GM19025 (cell line): ENCODE data around the gene NOS1AP.

Experiments used
- ATAC-seq: cut with Tn5 transposase; IDR thresholded peaks from one replicate; pipeline ENCODE4 v1.9.1; 2021; ENCODE audit warnings: mild to moderate bottlenecking, low read depth, moderate library complexity; ENCODE audit not compliant: unreplicated experiment

NOS1AP gene

GRCh38 chr1:162388083-162388594, 318.6 kb downstream of the NOS1AP start:
- ATAC-seq: no peak

DNA sequence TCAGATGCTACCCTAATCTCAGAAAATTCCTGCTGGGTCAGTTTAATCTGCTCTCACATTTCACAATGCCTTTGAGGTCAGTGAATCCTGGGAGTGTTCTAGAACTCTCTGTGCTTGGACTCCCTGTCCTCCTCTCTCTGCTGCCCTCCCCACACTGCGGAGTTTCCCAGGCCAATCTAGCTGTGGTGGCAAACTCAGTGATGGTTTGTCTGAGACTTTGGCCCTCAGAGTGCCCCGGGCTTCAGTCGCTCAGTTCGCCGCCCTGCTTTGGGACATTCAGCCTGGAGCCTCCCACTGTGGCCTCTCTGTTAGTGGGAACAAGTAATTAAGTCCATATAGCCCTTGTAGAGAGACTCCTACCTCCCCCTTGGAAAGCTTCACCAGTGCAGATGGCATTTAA, 319.1 kb downstream of the NOS1AP start:
- ATAC-seq: no peak

- ATAC-seq: no peak
Measured at GRCh38 chr1:162389021-162389818, 319.7 kb downstream of the NOS1AP start.

- no peak for ATAC-seq
Measured at GRCh38 chr1:162389971-162390370, 320.5 kb downstream of the NOS1AP start.

- no peak for ATAC-seq
Measured at GRCh38 chr1:162390396-162391185, 321.1 kb downstream of the NOS1AP start.

- no peak for ATAC-seq
Measured at GRCh38 chr1:162391790-162392563, 322.5 kb downstream of the NOS1AP start.

DNA sequence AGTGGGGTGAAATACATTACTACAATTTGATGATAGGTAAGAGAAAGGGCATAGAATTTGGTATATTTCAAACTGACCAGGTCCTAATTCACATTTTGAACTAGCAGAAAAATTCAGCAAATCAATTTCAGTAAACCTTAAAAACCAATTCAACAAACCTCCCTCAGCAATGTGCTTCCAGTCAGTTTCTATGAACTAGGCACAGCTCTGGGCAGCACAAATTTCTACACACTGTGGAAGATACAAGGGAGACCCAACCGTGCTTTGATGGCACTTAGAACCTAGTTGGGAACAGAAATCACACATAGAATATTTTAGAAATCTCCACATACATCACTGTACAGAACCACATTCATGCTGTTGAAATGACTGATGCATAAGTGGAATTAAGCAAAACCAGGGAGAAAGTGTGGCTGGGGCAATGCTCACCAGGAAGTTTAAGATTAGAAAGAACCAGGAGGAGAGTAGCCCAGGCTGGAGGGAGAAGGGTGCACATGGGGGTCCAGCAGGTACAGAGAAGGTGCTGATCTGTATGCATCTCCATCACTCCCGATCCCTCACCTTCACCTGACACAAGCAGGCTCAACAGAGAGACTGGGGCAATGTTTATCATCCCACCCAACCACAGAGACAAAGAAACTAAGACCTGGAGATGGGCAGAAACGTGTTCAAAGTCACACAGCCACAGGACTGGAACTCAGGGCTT, 326.9 kb downstream of the NOS1AP start:
- no peak for ATAC-seq

DNA sequence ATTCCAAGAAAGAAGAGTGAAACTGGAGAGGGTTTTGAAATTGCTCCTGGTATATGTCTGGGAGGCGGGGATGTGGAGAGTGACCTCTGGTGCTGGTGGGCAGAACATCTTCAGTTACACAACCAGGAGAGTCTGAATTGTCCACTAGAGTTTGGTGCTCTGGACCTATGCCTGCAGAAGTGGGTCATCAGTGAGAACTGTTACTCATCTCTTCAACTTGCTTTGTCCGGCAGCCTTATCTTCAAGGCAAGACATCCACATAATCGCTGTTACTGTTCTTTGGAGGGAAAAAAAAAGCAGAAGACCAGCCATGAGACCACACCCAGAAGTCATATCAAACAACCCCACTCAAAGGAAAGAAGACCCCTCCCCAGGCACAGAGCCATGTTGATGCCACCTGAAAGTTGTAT, 327.6 kb downstream of the NOS1AP start:
- ATAC-seq: no peak

- no peak for ATAC-seq
Measured at GRCh38 chr1:162397943-162398560, 328.6 kb downstream of the NOS1AP start.

DNA sequence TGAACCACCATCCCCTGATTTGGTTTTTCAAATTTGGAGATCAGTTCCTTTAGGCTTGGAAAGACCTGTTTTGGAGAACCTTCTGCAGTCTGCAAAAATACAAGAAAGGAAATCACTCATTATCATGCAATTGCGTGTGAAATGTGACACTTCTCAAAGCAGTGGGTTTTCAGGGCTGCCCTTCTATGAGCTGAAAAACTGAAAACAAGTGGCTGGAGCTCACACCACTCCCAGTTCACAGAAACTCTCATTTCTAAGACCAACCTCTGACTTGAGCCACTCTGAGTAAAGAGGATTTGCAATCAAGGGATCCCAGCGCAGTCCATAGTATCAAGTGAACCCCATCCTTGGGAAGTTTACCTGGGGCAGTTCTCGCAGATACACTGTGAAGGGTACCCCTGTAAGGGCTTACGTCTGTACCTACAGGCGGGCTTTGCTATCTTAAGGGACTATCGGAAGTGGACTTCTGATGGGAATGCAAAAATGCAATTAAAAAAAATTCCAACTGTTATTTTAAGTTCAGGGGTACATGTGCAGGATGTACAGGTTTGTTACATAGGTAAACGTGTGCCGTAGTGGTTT, 329.6 kb downstream of the NOS1AP start:
- no peak for ATAC-seq

- ATAC-seq: no peak
Measured at GRCh38 chr1:162400790-162401355, 331.4 kb downstream of the NOS1AP start.

GRCh38 chr1:162404550-162405160, 335.2 kb downstream of the NOS1AP start:
- ATAC-seq: no peak

DNA sequence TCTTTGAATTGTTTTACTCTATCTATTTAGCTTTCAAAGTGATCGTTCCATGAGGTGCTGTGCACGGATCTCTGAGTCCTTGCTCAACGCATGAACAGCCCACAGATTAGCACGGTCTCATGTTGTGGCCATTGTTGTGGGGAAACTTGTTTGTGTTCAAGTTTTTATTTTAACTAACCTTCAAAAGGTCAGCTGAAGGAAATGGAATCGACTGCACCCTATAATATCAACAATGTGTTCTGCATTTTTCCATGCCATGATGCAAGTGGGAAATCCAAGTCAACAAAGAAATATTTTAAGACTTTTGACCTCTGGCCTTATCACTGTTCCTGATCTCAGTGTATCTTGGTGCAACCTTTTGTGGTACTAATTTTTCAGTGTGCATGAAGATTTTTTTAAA, 336.3 kb downstream of the NOS1AP start:
- ATAC-seq: no peak

DNA sequence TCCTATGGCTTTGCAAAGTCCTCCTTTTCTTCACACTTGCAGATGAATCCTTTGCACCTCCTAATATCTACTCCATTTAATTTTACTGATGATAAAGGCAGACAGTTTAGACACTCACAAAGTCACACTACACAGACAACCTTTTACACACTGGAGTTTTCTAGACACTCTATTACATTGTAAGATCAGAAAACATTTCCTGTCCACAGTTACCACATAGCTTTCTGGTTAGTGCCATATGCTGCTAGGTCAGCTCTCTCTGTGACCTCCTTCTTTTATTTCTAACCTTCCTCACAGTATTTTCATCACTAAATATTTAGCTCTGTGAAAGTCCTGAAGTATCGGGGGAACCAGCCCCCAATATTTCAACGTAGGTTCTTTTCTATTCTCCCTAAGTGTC, 337.3 kb downstream of the NOS1AP start:
- ATAC-seq: no peak

DNA sequence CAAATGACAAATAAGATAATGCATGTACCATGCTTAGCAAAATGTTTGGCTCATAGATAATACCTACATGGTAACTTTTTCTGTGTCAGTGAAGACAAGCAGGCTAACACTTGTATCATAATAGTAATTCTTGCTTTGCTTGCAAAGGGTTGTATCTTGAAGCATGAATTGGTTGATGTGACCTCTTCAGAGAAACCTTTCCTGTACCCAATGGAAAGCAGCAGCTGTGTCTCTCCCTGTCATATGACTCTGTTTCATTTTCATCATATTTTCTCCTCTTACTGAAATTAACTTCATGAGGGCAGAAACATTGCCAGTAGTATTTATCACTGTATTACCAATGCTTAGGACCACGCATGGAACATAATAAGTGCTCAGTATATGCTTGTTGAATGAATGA, 338.0 kb downstream of the NOS1AP start:
- no peak for ATAC-seq

DNA sequence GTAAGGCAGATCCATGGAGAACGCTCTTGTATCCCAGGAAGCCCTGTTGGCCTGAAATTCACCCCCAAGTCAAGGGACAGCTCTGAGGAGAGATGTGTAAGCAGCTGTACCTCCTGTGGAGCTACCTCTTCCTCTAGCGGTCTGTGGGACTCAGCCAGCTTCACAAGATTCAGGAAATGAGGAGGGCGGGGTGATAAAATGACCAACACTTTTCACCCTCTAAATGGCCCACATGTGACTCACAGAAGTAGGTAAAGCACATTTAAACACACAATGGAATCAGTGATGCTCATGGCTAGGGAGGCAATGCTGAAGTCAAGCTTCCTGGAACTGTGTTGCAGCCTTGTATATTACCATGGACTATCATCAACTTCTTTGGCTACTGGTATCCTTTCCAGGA, 342.5 kb downstream of the NOS1AP start, which contains the start of gene SH2D1B:
Gene SH2D1B, minus strand, starts transcription at position 135 of the 400 bp plus-strand sequence. Its CDS starts 120 bp downstream, at position 15.
- no peak for ATAC-seq

GRCh38 chr1:162416215-162416614, 346.7 kb downstream of the NOS1AP start:
- ATAC-seq: no peak

- ATAC-seq: no peak
Measured at GRCh38 chr1:162416909-162417308, 347.4 kb downstream of the NOS1AP start.

- ATAC-seq: no peak
Measured at GRCh38 chr1:162417650-162418049, 348.2 kb downstream of the NOS1AP start.
